Measurements from ENCODE around the gene PHF1.

- TF ChIP-seq CTCF (conservative IDR thresholded peaks at IDR 0.05) (peak; percentile 35), ZFX (IDR thresholded peaks at IDR 0.05) (no peak)
Measured at GRCh38 chr6:33418690-33419291, 8.0 kb downstream of the PHF1 start.

All from C4-2B (cell line).